CD4-positive, alpha-beta T cell (primary cell): Measurements from ENCODE around the gene OR5AU1. TPM values are rescaled to one million over a fixed set of nuclear protein-coding genes. Genes with fewer than 3 reads are reported as not detected.

Experiments used
- ATAC-seq: fragments of 200-7000 bp; cut with Tn5 transposase; one replicate; pipeline ENCODE4 v1.10.0; 2022; ENCODE audit warnings: mild to moderate bottlenecking; ENCODE audit not compliant: poor library complexity
- CTCF ChIA-PET: fragments of 350-600 bp; sonication (Branson Sonifier 250); formaldehyde crosslinking; loops from one replicate; lab custom pipeline; 2021; ENCODE audit warnings: antibody characterized with exemption, inconsistent platforms; lab: Charles Lee
- POLR2A ChIA-PET: fragments of 350-600 bp; sonication (Branson Sonifier 250); formaldehyde crosslinking; loops from one replicate; lab custom pipeline; 2021; ENCODE audit warnings: antibody characterized with exemption, inconsistent platforms; lab: Charles Lee
- DNase-seq, 14 experiments: peaks; one replicate each; pipeline ENCODE4 v3.0.0-alpha.2; 2013 to 2020; ENCODE audit warnings: mixed read lengths in 2 of 14
- H3K27ac ChIP-seq, 2 donors: one replicate each; pipeline versions ENCODE4 v1.5.1 to v1.7.0; 2013; ENCODE audit warnings: low read length in 2 of 2, low read depth in 1 of 2, mild to moderate bottlenecking in 1 of 2
- H3K27me3 ChIP-seq, 2 experiments: 1 replicate in 1 of 2; 2 replicates in 1 of 2; pipeline versions ENCODE4 v1.6.1 to v1.7.0; 2013; ENCODE audit warnings: low read length in 2 of 2, control low read depth in 1 of 2, mild to moderate bottlenecking in 1 of 2, moderate library complexity in 1 of 2; ENCODE audit not compliant: insufficient read depth in 2 of 2, control insufficient read depth in 1 of 2
- H3K36me3 ChIP-seq: one replicate; pipeline ENCODE4 v1.6.1; 2013; ENCODE audit warnings: low read length, control low read depth; ENCODE audit not compliant: insufficient read depth
- H3K4me1 ChIP-seq: one replicate; pipeline ENCODE4 v1.6.1; 2013; ENCODE audit warnings: low read length, control low read depth; ENCODE audit not compliant: insufficient read depth
- H3K4me3 ChIP-seq: one replicate; pipeline ENCODE4 v1.5.1; 2013; ENCODE audit warnings: mild to moderate bottlenecking, low read length, moderate library complexity
- H3K9me3 ChIP-seq, 2 experiments: 1 replicate in 1 of 2; 2 replicates in 1 of 2; pipeline versions ENCODE4 v1.6.1 to v1.7.0; 2013; ENCODE audit warnings: low read length in 2 of 2, mild to moderate bottlenecking in 2 of 2, control low read depth in 1 of 2, moderate library complexity in 1 of 2; ENCODE audit not compliant: control insufficient read depth in 1 of 2, insufficient read depth in 1 of 2
- H3K27ac Mint-ChIP-seq: one replicate; pipeline ENCODE4 v1.8.0; 2020; ENCODE audit warnings: mixed read lengths
- H3K27me3 Mint-ChIP-seq: one replicate; pipeline ENCODE4 v1.8.0; 2021; ENCODE audit warnings: mixed read lengths
- H3K36me3 Mint-ChIP-seq: one replicate; pipeline ENCODE4 v1.8.0; 2021; ENCODE audit warnings: low read depth, mixed read lengths
- H3K4me1 Mint-ChIP-seq: one replicate; pipeline ENCODE4 v1.8.0; 2021; ENCODE audit warnings: low read depth, mixed read lengths
- H3K4me3 Mint-ChIP-seq: one replicate; pipeline ENCODE4 v1.8.0; 2020; ENCODE audit warnings: mild to moderate bottlenecking, mixed read lengths
- H3K9me3 Mint-ChIP-seq: one replicate; pipeline ENCODE4 v1.8.0; 2020; ENCODE audit warnings: mixed read lengths
- intact Hi-C, 2 experiments: fragments of 100-400 bp; cut with DNase I in 1 of 2; cut with micrococcal nuclease in 1 of 2; formaldehyde crosslinking; loops; one replicate each; pipeline versions ENCODE4 v1.15.1 to v1.9.0; 2023 to 2025; cut with DNase I, micrococcal nuclease
- total RNA-seq, 174 experiments: library from RNA in 2 of 174; stranded (reverse) in 2 of 174; gene quantifications; one replicate each; pipeline ENCODE4 v1.2.3 and lab custom pipeline; 2021 to 2026
- TF ChIP-seq, protein P1 (sequence below): fragments of 200-600 bp; IDR thresholded peaks from one replicate; pipeline ENCODE4 v1.8.0; 2022; ENCODE audit warnings: antibody characterized with exemption, mild to moderate bottlenecking

OR5AU1 gene
- total RNA-seq, 2 experiments from 2014 or later, result not detected

- Histone ChIP-seq H3K36me3 (no peaks in the 10 kb centered on the region), H3K27me3 (no peaks in the 10 kb centered on the region), H3K4me3 (no peak overlapping the region), H3K4me1 (no peaks in the 10 kb centered on the region), H3K27ac (no peak overlapping the region), H3K9me3 (peaks cover 9 to 17% of the 10 kb centered on the region in 2 experiments)
- TF ChIP-seq, protein P1, sequence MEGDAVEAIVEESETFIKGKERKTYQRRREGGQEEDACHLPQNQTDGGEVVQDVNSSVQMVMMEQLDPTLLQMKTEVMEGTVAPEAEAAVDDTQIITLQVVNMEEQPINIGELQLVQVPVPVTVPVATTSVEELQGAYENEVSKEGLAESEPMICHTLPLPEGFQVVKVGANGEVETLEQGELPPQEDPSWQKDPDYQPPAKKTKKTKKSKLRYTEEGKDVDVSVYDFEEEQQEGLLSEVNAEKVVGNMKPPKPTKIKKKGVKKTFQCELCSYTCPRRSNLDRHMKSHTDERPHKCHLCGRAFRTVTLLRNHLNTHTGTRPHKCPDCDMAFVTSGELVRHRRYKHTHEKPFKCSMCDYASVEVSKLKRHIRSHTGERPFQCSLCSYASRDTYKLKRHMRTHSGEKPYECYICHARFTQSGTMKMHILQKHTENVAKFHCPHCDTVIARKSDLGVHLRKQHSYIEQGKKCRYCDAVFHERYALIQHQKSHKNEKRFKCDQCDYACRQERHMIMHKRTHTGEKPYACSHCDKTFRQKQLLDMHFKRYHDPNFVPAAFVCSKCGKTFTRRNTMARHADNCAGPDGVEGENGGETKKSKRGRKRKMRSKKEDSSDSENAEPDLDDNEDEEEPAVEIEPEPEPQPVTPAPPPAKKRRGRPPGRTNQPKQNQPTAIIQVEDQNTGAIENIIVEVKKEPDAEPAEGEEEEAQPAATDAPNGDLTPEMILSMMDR, result no peak
- no peak overlapping the region for H3K27ac Mint-ChIP-seq
- no peak overlapping the region for H3K4me3 Mint-ChIP-seq
- intact Hi-C loops, result loop anchor here in 1 of 2 experiments (10.0 kb wide), 1 partner anchor 465 kb away; no protein-coding TSS in a partner anchor
- peaks cover 4% of the 10 kb centered on the region for H3K27me3 Mint-ChIP-seq
- CTCF ChIA-PET, result no interaction called here
- POLR2A ChIA-PET, result no interaction called here
- ATAC-seq, result no peak
- no peaks in the 10 kb centered on the region for H3K4me1 Mint-ChIP-seq
- H3K36me3 Mint-ChIP-seq, result no peaks in the 10 kb centered on the region
- DNase-seq, result no peak
- H3K9me3 Mint-ChIP-seq, result peaks cover 9% of the 10 kb centered on the region
Observed at GRCh38 chr14:21149641-21150367, 6.1 kb downstream of the OR5AU1 start.

- DNase-seq (no peak), ATAC-seq (no peak)
- peaks cover 12% of the 10 kb centered on the region for H3K27me3 Mint-ChIP-seq
- intact Hi-C loops, result no loop called here
- H3K4me1 ChIP-seq, result no peaks in the 10 kb centered on the region
- H3K36me3 ChIP-seq, result no peaks in the 10 kb centered on the region
- no peak overlapping the region for H3K4me3 ChIP-seq
- no peak overlapping the region for H3K4me3 Mint-ChIP-seq
- no peaks in the 10 kb centered on the region for H3K27me3 ChIP-seq
- H3K9me3 Mint-ChIP-seq, result peaks cover 10% of the 10 kb centered on the region
- peaks cover 13 to 25% of the 10 kb centered on the region in 2 experiments for H3K9me3 ChIP-seq
- H3K27ac Mint-ChIP-seq, result no peak overlapping the region
- CTCF ChIA-PET, result no interaction called here
- POLR2A ChIA-PET, result no interaction called here
- TF ChIP-seq, protein P1, result no peak
- H3K27ac ChIP-seq, result no peak overlapping the region
- H3K4me1 Mint-ChIP-seq, result no peaks in the 10 kb centered on the region
- H3K36me3 Mint-ChIP-seq, result no peaks in the 10 kb centered on the region
Observed at GRCh38 chr14:21145437-21145836, 10.4 kb downstream of the OR5AU1 start.

GRCh38 chr14:21142357-21142756 lies 13.5 kb downstream of the OR5AU1 start:
- Histone ChIP-seq H3K4me1 (no peaks in the 10 kb centered on the region), H3K36me3 (no peaks in the 10 kb centered on the region), H3K9me3 (peaks cover 13 to 25% of the 10 kb centered on the region in 2 experiments), H3K27ac (no peak overlapping the region), H3K27me3 (no peaks in the 10 kb centered on the region), H3K4me3 (no peak overlapping the region)
- TF ChIP-seq, protein P1, result no peak
- ATAC-seq (no peak), DNase-seq (no peak)
- CTCF ChIA-PET, result no interaction called here
- Mint-ChIP-seq H3K27me3 (peaks cover 12% of the 10 kb centered on the region), H3K36me3 (no peaks in the 10 kb centered on the region), H3K4me1 (no peaks in the 10 kb centered on the region), H3K9me3 (peaks cover 10% of the 10 kb centered on the region), H3K27ac (no peak overlapping the region), H3K4me3 (no peak overlapping the region)
- POLR2A ChIA-PET, result no interaction called here
- intact Hi-C loops, result no loop called here
